ENCODE measurements around the gene LCP2.
"Not testable (repeated sequence)": the region's sequence is repeated elsewhere in the genome, so short reads cannot be mapped to it uniquely, and the experiment has no call there.

Gene LCP2

GRCh38 chr5:170246126-170246870 lies 51.3 kb downstream of the LCP2 start:
- no peak for DNase-seq

- not testable (repeated sequence) for DNase-seq
Measured at GRCh38 chr5:170245436-170245835, 52.1 kb downstream of the LCP2 start.

DNA sequence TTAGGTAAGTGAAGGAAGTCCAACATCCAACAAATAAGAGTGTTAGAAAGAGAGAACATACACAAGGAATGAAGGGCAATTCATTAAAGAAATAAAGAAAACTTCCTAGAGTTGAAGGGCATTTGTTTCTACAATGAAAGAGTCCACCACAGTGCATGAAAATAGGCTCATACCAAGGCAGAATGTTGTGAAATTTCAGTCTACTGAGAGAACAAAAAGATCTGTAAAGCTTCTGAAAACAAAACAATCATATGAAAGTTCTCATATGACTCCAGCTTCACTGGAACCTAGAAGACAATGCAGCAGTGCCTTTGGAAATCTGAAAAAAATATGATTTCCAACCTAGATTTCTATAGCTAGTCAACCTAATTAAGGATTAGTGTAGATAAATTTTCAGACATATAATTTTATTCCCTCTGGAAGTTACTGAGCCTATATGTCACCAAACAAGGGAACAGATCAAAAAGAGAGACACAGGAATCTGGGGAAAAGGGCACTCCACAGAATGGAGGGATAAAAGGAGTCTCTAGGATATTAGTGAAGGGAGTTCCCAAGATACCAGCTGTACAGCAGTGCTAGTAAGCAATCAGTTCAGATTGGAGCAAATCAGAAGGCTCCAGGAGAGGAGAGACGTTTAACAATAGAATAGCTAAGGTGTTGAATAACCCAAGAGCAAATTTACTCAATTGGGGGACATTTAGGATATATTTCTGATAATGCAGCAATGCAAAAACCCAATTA lies 59.0 kb downstream of the LCP2 start:
- no peak for DNase-seq

DNA sequence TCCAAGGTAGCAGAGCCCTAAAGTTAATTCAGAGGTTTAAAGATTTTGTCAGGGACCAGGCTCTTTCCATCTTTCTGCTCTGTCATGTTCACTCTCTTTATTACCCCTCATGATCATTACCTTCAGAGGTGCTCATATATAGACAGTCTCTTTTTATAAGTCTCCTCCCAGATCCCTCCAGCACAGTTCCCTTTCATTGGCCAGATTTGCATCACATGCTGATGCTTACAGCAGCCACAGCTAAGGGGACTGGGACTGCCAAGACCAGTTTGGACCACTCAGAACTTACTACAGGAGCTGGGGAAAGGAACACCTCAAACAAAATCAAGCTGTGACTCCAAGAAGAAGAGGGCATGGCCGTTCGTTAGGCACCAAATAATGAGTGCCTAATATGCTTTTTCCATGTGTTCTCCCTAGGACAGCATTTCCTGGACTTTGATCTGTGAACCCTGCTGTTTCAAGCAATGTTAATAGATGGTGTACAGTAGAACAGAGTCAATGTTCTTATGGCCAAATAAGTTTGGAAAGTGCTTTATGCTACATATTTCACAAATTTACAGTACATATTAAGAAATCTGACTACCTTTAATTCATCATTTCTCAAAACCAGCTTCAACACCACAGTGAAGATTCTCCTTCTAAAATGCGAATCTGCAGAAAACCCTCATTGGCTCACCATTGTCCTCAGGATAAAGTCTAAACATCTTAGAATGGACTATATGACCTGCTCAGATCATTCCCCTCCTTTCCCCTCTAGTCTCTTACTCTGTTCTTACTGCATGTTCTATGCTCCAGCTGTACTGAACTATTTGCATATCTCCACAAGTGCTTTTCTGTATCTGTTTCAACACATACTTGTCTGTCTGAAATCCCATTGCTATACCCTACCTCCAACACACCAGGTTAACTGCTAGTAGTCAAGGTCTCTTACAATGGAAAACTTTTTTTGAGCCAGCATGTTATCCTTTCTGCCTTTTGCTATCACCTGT lies 61.4 kb downstream of the LCP2 start:
- no peak for DNase-seq

GRCh38 chr5:170233358-170233892 lies 64.2 kb downstream of the LCP2 start:
- no peak for DNase-seq

- DNase-seq = no peak
Measured at GRCh38 chr5:170232786-170233185, 64.8 kb downstream of the LCP2 start, which contains the start of gene C5orf58. Gene C5orf58 (plus strand): TSS chr5:170232985. CDS start chr5:170234977, 1,992 bp downstream.

DNA sequence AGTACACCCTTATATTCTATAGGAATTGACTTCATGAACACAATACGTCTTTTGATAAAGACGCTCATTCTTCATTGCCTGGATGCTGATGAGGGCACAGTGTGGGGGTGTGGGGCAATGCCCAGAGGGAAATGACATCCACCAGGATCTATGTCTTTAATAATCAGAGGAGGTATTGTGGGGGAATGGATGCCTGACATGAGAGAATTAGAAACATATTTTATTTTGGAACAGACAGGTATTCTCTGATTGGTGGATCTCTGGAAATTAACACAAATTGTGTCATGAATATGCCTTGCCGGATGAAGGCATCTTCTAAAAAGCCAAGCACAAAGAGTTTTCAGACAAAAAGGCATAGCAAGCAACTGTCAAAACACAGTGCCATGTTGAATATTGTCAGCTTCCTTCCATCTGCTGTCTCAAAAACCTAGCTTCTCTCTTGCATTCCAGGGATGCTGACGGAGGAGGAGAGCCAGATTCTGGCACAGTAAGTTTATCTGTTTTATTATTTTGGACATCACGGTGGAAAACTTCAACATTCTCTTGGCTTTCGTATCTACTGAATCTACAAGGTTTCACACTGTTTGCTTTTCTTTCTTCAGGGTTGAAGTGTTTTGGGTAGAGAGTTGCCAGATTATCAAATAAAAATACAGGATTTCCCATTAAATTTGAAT lies 68.7 kb downstream of the LCP2 start:
- DNase-seq = no peak

DNA sequence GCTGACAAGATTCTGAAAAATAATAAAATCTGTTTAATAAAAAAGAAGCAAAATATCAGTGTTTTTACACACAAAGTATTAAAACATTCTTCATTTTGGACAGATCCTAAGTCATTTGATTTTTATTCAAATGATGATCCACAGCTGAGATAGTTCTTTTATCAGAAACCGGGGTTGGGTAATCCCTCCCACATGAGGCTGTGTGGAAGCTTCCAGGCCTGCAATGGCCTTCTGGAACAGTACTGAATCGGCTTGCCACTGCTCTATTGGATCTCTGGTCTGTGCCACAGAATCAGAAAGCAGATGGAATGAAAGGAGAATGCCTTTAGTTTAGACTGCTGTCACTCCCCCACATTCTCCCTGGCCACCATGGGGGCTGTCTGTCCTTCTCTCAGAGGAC lies 70.9 kb downstream of the LCP2 start:
- DNase-seq = no peak

GRCh38 chr5:170226129-170226615 lies 71.4 kb downstream of the LCP2 start:
- no peak for DNase-seq

GRCh38 chr5:170225326-170226128 lies 72.0 kb downstream of the LCP2 start:
- DNase-seq = peak; percentile 57

GRCh38 chr5:170223906-170224305 lies 73.7 kb downstream of the LCP2 start:
- DNase-seq = no peak

GRCh38 chr5:170223360-170223759 lies 74.2 kb downstream of the LCP2 start:
- peak; percentile 37 for DNase-seq

GRCh38 chr5:170221327-170221741 lies 76.2 kb downstream of the LCP2 start:
- no peak for DNase-seq

- DNase-seq = peak; percentile 19
Measured at GRCh38 chr5:170220191-170220590, 77.4 kb downstream of the LCP2 start.

- peak; percentile 92 for DNase-seq
Measured at GRCh38 chr5:170219615-170220014, 78.0 kb downstream of the LCP2 start.

- no peak for DNase-seq
Measured at GRCh38 chr5:170218726-170219125, 78.9 kb downstream of the LCP2 start.

GRCh38 chr5:170217831-170218230 lies 79.7 kb downstream of the LCP2 start:
- peak; percentile 71 for DNase-seq

DNA sequence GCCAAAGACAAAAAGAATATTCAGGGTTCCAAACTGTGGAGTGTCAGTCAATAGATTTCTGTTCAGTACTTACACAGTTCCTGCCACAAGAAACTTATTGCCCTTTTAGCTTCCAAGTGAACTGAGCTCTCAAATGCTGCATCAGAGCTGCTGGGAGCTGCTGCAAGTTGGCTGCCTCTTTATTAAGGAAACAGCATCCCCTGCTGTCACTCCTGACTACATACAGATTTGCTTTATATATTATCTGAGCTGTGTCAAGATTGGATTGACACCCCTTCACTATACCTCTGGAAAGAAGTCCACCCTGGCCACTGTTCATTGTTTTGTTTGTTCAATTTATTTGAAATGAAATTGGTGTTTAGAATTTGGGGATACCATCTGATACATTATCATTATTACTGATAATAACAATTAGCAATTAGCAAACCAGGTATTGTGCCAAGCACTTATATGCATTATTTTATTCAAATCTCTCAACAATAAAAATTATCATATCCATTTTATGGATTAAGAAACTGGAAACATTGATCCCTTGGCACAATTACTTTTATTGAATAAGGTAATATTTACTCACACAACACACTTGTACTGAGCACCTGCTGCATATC lies 81.2 kb downstream of the LCP2 start:
- peak; percentile 54 for DNase-seq

DNA sequence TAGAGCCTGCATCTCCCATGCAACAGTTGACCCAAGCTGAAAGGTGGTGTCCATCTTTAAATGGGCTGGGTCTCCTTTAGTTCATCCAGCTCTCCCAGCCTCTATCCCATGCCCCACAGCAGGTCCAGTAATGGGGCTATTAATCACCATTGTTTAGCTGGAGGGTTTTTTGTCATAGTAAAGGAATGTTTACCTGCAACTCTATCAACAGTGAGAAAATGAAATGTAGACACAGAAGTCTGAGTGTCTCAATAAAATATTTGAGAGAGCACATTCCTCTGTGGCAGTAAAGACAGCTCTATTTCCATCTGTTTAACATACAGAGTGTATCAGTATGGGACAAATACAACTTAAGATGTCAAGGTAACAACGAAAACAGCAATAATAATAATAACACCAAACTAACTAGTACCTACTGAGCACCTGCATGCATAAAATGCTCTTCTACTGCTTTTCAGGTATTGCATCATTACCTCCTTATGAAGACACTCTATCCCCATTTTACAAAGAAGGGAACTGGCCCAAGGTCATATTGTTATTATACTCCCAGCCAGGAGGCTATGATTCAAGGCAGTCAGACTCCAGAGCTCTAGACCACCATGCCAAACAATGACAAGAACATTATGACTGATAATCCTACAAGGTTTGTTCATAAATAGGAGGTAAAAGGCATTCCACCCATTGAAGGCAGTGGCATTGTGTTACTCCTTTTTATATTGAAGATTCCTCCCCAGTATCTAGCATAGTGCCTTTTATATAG lies 85.8 kb downstream of the LCP2 start:
- no peak for DNase-seq

DNA sequence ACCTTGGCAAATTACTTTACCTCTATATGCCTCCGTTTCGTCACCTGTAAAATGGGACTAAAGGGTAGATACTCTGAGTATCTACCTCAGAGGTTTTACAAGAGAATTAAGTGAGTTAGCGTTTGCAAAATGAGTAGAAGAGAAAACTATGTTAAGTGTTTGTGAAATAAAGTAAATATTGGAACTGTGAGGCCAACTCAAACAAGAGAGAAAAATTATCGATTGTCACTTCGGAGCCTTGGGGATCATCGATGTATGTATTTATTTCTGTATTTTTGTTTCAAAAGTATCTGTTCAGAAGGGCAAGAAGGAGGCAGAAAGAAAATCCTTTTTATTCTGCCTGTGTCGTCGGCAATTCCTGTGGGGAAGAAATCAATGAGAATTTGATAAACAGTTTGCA lies 90.6 kb downstream of the LCP2 start:
- DNase-seq = no peak

Measured in fibroblast of skin of right quadriceps (primary cell).